Osteoblast (primary cell): ENCODE results near the gene PABPC1L. TPM values are rescaled to one million over a fixed set of nuclear protein-coding genes. Genes with fewer than 3 reads are reported as not detected.

Source experiments
- DNase-seq: peaks from one replicate; pipeline ENCODE4 v3.0.0; 2011; ENCODE audit warnings: low spot score, mixed read lengths; ENCODE audit not compliant: insufficient read length; ENCODE audit errors: missing footprints
- H2AFZ ChIP-seq: 2 replicates; pipeline ENCODE4 v1.6.0; 2011; ENCODE audit warnings: mild to moderate bottlenecking, low read length
- H3K27ac ChIP-seq: 2 replicates; pipeline ENCODE4 v1.5.1; 2011; ENCODE audit warnings: mild to moderate bottlenecking, low read depth, low read length, moderate library complexity
- H3K27me3 ChIP-seq: 2 replicates; pipeline ENCODE4 v1.6.0; 2012; ENCODE audit warnings: mild to moderate bottlenecking, control low read depth, inconsistent platforms, low read length, moderate library complexity; ENCODE audit not compliant: insufficient read depth
- H3K36me3 ChIP-seq: 2 replicates; pipeline ENCODE4 v1.5.1; 2011; ENCODE audit warnings: mild to moderate bottlenecking, low read length, control low read depth, moderate library complexity; ENCODE audit not compliant: insufficient read depth
- H3K4me1 ChIP-seq: 2 replicates; pipeline ENCODE4 v1.5.1; 2011; ENCODE audit warnings: mild to moderate bottlenecking, low read length, control low read depth, moderate library complexity; ENCODE audit not compliant: insufficient read depth
- H3K4me2 ChIP-seq: 2 replicates; pipeline ENCODE4 v1.6.0; 2011; ENCODE audit warnings: mild to moderate bottlenecking, low read length; ENCODE audit not compliant: insufficient read depth
- H3K4me3 ChIP-seq: fragments of 200-600 bp; sonication (generic); 3 replicates; pipeline ENCODE4 v1.5.1; 2012; ENCODE audit warnings: mild to moderate bottlenecking, low read length, inconsistent platforms; ENCODE audit not compliant: insufficient read depth
- H3K79me2 ChIP-seq: 2 replicates; pipeline ENCODE4 v1.6.0; 2012; ENCODE audit warnings: mild to moderate bottlenecking, low read length, control low read depth, inconsistent platforms; ENCODE audit not compliant: insufficient read depth
- H3K9me3 ChIP-seq: 2 replicates; pipeline ENCODE4 v1.5.1; 2011; ENCODE audit warnings: low read depth, low read length, control low read depth
- H4K20me1 ChIP-seq: 2 replicates; pipeline ENCODE4 v1.6.0; 2012; ENCODE audit warnings: mild to moderate bottlenecking, low read length, control low read depth; ENCODE audit not compliant: insufficient read depth
- total RNA-seq: library from RNA; depleted of rRNA; stranded (reverse); fragments of >200 nt; gene quantifications from 2 replicates; pipeline ENCODE4 v1.2.3, GENCODE V29; 2012
- TF ChIP-seq, protein P1 (sequence below): IDR thresholded peaks from 2 replicates; pipeline ENCODE4 v1.5.1; 2011; ENCODE audit warnings: mild to moderate bottlenecking, low read depth, low read length, moderate library complexity; ENCODE audit errors: extremely low read depth

The PABPC1L gene
- total RNA-seq, 1 donor = 15.6 TPM

DNA sequence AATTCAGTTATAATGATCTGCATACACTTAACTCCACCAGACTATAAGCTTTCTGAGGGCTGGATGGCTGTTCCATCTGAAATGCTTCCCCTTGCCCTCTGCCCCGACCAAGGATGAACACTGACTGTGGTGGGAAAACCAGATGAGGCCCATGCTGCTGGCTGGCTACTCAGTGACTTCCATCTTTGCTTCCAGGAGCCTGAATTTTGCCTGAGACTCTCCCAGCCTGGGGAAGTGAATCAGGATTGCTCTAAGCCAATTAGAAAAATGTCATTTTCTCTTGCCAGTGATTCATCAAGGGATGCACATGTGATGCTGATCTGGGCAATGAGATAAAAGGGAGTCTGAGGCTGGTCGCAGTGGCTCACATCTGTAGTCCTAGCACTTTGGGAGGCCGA, 52.0 kb downstream of the PABPC1L start:
- peak; percentile 92 for DNase-seq
- no peak overlapping the region for H3K4me3 ChIP-seq
- TF ChIP-seq, protein P1, sequence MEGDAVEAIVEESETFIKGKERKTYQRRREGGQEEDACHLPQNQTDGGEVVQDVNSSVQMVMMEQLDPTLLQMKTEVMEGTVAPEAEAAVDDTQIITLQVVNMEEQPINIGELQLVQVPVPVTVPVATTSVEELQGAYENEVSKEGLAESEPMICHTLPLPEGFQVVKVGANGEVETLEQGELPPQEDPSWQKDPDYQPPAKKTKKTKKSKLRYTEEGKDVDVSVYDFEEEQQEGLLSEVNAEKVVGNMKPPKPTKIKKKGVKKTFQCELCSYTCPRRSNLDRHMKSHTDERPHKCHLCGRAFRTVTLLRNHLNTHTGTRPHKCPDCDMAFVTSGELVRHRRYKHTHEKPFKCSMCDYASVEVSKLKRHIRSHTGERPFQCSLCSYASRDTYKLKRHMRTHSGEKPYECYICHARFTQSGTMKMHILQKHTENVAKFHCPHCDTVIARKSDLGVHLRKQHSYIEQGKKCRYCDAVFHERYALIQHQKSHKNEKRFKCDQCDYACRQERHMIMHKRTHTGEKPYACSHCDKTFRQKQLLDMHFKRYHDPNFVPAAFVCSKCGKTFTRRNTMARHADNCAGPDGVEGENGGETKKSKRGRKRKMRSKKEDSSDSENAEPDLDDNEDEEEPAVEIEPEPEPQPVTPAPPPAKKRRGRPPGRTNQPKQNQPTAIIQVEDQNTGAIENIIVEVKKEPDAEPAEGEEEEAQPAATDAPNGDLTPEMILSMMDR = no peak
- H3K79me2 ChIP-seq = peaks cover 38% of the 10 kb centered on the region
- H3K4me2 ChIP-seq = no peak overlapping the region
- no peaks in the 10 kb centered on the region for H3K9me3 ChIP-seq
- no peaks in the 10 kb centered on the region for H3K27me3 ChIP-seq
- peaks cover 10% of the 10 kb centered on the region for H3K36me3 ChIP-seq
- H3K4me1 ChIP-seq = peaks cover 39% of the 10 kb centered on the region
- H2AFZ ChIP-seq = peak overlapping the region; percentile 58
- H4K20me1 ChIP-seq = peaks cover 15% of the 10 kb centered on the region
- peak overlapping the region; percentile 52 for H3K27ac ChIP-seq

DNA sequence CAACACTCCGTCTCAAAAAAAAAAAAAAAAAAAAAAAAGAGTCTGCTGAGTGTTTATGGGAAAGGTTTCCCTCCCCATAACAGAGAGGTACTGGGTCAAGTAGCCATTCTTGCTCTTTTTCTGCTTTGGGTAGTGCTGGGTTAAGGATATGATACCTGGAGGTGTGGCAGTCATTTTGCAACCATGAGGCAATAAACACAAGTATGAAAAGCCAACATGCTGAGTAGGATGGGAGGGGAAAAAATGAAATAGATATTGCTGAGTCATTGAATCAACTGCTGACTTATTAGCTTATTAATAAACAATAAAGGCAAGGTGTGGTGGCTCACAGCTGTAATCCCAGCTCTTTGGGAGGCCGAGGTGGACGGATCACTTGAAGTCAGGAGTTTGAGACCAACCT, 52.6 kb downstream of the PABPC1L start:
- no peak overlapping the region for H3K4me2 ChIP-seq
- no peak overlapping the region for H3K27ac ChIP-seq
- peaks cover 38% of the 10 kb centered on the region for H3K79me2 ChIP-seq
- H3K27me3 ChIP-seq = no peaks in the 10 kb centered on the region
- TF ChIP-seq, protein P1 = no peak
- H2AFZ ChIP-seq = no peak overlapping the region
- H3K36me3 ChIP-seq = peaks cover 10% of the 10 kb centered on the region
- no peak for DNase-seq
- H4K20me1 ChIP-seq = peaks cover 15% of the 10 kb centered on the region
- H3K4me1 ChIP-seq = peaks cover 44% of the 10 kb centered on the region
- no peaks in the 10 kb centered on the region for H3K9me3 ChIP-seq
- H3K4me3 ChIP-seq = no peak overlapping the region

DNA sequence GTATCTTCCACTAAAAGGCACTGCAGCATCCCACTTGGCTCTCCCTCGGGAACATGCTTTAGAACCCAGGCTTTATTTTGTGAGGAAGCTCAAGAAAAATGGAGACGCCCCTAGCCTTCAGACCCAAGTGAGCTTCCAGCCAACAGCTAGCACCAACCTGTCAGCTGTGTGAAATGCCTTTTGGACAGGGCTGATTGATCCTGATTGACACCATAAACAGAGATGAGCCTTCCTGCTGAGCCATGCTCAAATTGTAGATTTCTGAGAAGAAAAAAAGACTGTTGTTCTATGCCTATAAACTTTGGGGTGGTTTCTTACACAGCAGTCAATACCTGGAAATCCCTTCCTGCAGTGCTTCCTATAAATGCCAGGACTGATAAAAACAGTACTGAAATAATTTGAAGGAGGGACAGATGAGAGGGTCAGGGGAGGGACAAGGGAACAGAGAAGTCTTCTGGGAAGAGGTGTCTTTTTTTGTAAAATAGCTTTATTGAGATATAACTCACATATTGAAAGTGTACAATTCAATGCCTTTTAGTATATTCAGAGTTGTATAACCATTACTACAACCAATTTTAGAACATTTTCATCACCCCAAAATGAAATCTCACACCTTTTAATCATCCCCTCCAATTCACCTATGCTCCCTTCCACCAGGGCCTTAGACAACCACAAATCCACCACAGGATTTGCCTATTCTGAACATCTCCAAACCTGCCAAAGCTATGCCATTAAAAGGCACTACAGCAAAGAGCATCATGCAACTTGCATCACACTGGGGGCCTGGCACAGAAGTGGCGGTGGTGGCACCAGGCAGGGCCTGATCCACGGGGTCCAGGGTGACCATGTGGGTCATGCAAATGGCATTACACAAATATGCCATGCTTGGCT, 53.7 kb downstream of the PABPC1L start:
- Histone ChIP-seq H4K20me1 (peaks cover 10% of the 10 kb centered on the region), H3K4me1 (peaks cover 37% of the 10 kb centered on the region), H3K4me3 (no peak overlapping the region), H2AFZ (no peak overlapping the region), H3K27me3 (no peaks in the 10 kb centered on the region), H3K36me3 (peaks cover 2% of the 10 kb centered on the region), H3K27ac (no peak overlapping the region), H3K79me2 (peaks cover 38% of the 10 kb centered on the region), H3K9me3 (no peaks in the 10 kb centered on the region), H3K4me2 (no peak overlapping the region)
- no peak for DNase-seq
- TF ChIP-seq, protein P1 = no peak

DNA sequence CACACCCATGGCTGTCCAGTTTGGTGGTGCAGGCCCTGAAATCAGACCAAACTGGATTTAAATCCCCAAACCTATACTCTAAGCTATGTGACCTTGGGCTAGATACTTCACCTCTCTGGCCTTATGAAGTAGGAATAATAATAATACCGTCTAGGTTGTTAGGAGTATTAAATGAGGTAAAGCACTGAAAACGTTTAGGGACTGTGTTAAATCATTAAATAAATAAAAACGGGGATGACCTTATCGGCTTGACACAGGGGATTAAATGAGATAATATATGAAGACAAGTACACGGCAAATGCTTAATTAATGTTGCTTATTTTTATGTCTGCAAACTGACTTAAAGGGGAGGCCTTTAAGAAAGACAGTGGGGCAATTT, 55.8 kb downstream of the PABPC1L start:
- Histone ChIP-seq H3K36me3 (no peaks in the 10 kb centered on the region), H3K27ac (peak overlapping the region; percentile 83), H3K9me3 (no peaks in the 10 kb centered on the region), H3K4me3 (peak overlapping the region; percentile 93), H2AFZ (peak overlapping the region; percentile 96), H3K4me1 (peaks cover 32% of the 10 kb centered on the region), H3K27me3 (no peaks in the 10 kb centered on the region), H4K20me1 (peaks cover 7% of the 10 kb centered on the region), H3K4me2 (peak overlapping the region; percentile 96), H3K79me2 (peaks cover 43% of the 10 kb centered on the region)
- TF ChIP-seq, protein P1 = no peak
- DNase-seq = no peak
